Stimulated activated CD4-positive, alpha-beta T cell treated with anti-CD3 and anti-CD28 coated beads, Interleukin-12 subunit alpha, Interleukin-12 subunit beta, amount 100 ng/mL, for 24 hours (primary cell): ENCODE results near the gene TMEM214.

Experiments
- DNase-seq, 2 experiments: peaks; one replicate each; pipeline ENCODE4 v3.0.0-alpha.2; 2020; ENCODE audit warnings: low read depth in 2 of 2

Gene TMEM214

GRCh38 chr2:27039871-27040270, 7.1 kb downstream of the TMEM214 start:
- no peak for DNase-seq

- DNase-seq, result no peak
These were observed 7.5 kb downstream of the TMEM214 start for GRCh38 chr2:27040282-27040681.

GRCh38 chr2:27041752-27042151, 9.0 kb downstream of the TMEM214 start:
- DNase-seq, result no peak

- no peak for DNase-seq
These were observed 9.4 kb downstream of the TMEM214 start for GRCh38 chr2:27042159-27042661.

- no peak for DNase-seq
These were observed 10.3 kb downstream of the TMEM214 start for GRCh38 chr2:27042985-27043634.

- DNase-seq, result peak; percentile 47 to 66
These were observed 16.9 kb downstream of the TMEM214 start for GRCh38 chr2:27049422-27050280.

- peak; percentile 89 to 92 for DNase-seq
These were observed 17.7 kb downstream of the TMEM214 start for GRCh38 chr2:27050281-27050995.

GRCh38 chr2:27050996-27051901, 18.5 kb downstream of the TMEM214 start, which contains the start of gene AGBL5:
TSS of gene AGBL5 (plus strand) at chr2:27051668. CDS start at chr2:27052959, 1,291 bp downstream.
- peak; percentile 92 for DNase-seq

GRCh38 chr2:27051902-27052645, 19.3 kb downstream of the TMEM214 start:
- DNase-seq, result no peak

GRCh38 chr2:27053321-27053720, 20.6 kb downstream of the TMEM214 start:
- DNase-seq, result no peak

- no peak for DNase-seq
These were observed 21.0 kb downstream of the TMEM214 start for GRCh38 chr2:27053776-27054175.

- no peak for DNase-seq
These were observed 22.0 kb downstream of the TMEM214 start for GRCh38 chr2:27054721-27055120.

GRCh38 chr2:27057184-27057583, 24.4 kb downstream of the TMEM214 start:
- DNase-seq, result no peak

GRCh38 chr2:27058210-27058609, 25.4 kb downstream of the TMEM214 start:
- DNase-seq, result no peak

- no peak for DNase-seq
These were observed 26.5 kb downstream of the TMEM214 start for GRCh38 chr2:27059141-27059820.

- no peak for DNase-seq
These were observed 27.6 kb downstream of the TMEM214 start for GRCh38 chr2:27060323-27060722.

GRCh38 chr2:27065128-27065527, 32.4 kb downstream of the TMEM214 start:
- DNase-seq, result no peak

- no peak for DNase-seq
These were observed 34.6 kb downstream of the TMEM214 start for GRCh38 chr2:27067385-27067784.

- DNase-seq, result no peak
These were observed 36.7 kb downstream of the TMEM214 start for GRCh38 chr2:27069436-27069835.
